ENCODE data around the gene FAM89A.
"Not testable (repeated sequence)": the region's sequence is repeated elsewhere in the genome, so short reads cannot be mapped to it uniquely, and the experiment has no call there.

- TF ChIP-seq, protein P1, sequence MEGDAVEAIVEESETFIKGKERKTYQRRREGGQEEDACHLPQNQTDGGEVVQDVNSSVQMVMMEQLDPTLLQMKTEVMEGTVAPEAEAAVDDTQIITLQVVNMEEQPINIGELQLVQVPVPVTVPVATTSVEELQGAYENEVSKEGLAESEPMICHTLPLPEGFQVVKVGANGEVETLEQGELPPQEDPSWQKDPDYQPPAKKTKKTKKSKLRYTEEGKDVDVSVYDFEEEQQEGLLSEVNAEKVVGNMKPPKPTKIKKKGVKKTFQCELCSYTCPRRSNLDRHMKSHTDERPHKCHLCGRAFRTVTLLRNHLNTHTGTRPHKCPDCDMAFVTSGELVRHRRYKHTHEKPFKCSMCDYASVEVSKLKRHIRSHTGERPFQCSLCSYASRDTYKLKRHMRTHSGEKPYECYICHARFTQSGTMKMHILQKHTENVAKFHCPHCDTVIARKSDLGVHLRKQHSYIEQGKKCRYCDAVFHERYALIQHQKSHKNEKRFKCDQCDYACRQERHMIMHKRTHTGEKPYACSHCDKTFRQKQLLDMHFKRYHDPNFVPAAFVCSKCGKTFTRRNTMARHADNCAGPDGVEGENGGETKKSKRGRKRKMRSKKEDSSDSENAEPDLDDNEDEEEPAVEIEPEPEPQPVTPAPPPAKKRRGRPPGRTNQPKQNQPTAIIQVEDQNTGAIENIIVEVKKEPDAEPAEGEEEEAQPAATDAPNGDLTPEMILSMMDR (IDR thresholded peaks at IDR 0.05; ENCODE audit: control extremely low read depth in 1 of 3, insufficient read depth in 1 of 3, low read depth in 1 of 3, low read length in 3 of 3), result not testable (repeated sequence)
- not testable (repeated sequence) for TF ChIP-seq CEBPB (IDR thresholded peaks at IDR 0.05; ENCODE audit: low read depth, low read length); SP2 (IDR thresholded peaks at IDR 0.05; ENCODE audit: low read length); RAD21 (IDR thresholded peaks at IDR 0.05 in 1 of 2, conservative IDR thresholded peaks at IDR 0.05 in 1 of 2; ENCODE audit: low read depth in 2 of 2, low read length in 2 of 2); SP1 (IDR thresholded peaks at IDR 0.05; ENCODE audit: low read depth, low read length); TAF1 (IDR thresholded peaks at IDR 0.05; ENCODE audit: low read depth, low read length); POLR2AphosphoS5 (IDR thresholded peaks at IDR 0.05; ENCODE audit: low read depth, low read length)
- TF ChIP-seq, protein P2, sequence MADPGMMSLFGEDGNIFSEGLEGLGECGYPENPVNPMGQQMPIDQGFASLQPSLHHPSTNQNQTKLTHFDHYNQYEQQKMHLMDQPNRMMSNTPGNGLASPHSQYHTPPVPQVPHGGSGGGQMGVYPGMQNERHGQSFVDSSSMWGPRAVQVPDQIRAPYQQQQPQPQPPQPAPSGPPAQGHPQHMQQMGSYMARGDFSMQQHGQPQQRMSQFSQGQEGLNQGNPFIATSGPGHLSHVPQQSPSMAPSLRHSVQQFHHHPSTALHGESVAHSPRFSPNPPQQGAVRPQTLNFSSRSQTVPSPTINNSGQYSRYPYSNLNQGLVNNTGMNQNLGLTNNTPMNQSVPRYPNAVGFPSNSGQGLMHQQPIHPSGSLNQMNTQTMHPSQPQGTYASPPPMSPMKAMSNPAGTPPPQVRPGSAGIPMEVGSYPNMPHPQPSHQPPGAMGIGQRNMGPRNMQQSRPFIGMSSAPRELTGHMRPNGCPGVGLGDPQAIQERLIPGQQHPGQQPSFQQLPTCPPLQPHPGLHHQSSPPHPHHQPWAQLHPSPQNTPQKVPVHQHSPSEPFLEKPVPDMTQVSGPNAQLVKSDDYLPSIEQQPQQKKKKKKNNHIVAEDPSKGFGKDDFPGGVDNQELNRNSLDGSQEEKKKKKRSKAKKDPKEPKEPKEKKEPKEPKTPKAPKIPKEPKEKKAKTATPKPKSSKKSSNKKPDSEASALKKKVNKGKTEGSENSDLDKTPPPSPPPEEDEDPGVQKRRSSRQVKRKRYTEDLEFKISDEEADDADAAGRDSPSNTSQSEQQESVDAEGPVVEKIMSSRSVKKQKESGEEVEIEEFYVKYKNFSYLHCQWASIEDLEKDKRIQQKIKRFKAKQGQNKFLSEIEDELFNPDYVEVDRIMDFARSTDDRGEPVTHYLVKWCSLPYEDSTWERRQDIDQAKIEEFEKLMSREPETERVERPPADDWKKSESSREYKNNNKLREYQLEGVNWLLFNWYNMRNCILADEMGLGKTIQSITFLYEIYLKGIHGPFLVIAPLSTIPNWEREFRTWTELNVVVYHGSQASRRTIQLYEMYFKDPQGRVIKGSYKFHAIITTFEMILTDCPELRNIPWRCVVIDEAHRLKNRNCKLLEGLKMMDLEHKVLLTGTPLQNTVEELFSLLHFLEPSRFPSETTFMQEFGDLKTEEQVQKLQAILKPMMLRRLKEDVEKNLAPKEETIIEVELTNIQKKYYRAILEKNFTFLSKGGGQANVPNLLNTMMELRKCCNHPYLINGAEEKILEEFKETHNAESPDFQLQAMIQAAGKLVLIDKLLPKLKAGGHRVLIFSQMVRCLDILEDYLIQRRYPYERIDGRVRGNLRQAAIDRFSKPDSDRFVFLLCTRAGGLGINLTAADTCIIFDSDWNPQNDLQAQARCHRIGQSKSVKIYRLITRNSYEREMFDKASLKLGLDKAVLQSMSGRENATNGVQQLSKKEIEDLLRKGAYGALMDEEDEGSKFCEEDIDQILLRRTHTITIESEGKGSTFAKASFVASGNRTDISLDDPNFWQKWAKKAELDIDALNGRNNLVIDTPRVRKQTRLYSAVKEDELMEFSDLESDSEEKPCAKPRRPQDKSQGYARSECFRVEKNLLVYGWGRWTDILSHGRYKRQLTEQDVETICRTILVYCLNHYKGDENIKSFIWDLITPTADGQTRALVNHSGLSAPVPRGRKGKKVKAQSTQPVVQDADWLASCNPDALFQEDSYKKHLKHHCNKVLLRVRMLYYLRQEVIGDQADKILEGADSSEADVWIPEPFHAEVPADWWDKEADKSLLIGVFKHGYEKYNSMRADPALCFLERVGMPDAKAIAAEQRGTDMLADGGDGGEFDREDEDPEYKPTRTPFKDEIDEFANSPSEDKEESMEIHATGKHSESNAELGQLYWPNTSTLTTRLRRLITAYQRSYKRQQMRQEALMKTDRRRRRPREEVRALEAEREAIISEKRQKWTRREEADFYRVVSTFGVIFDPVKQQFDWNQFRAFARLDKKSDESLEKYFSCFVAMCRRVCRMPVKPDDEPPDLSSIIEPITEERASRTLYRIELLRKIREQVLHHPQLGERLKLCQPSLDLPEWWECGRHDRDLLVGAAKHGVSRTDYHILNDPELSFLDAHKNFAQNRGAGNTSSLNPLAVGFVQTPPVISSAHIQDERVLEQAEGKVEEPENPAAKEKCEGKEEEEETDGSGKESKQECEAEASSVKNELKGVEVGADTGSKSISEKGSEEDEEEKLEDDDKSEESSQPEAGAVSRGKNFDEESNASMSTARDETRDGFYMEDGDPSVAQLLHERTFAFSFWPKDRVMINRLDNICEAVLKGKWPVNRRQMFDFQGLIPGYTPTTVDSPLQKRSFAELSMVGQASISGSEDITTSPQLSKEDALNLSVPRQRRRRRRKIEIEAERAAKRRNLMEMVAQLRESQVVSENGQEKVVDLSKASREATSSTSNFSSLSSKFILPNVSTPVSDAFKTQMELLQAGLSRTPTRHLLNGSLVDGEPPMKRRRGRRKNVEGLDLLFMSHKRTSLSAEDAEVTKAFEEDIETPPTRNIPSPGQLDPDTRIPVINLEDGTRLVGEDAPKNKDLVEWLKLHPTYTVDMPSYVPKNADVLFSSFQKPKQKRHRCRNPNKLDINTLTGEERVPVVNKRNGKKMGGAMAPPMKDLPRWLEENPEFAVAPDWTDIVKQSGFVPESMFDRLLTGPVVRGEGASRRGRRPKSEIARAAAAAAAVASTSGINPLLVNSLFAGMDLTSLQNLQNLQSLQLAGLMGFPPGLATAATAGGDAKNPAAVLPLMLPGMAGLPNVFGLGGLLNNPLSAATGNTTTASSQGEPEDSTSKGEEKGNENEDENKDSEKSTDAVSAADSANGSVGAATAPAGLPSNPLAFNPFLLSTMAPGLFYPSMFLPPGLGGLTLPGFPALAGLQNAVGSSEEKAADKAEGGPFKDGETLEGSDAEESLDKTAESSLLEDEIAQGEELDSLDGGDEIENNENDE (IDR thresholded peaks at IDR 0.05; ENCODE audit: insufficient replicate concordance, low read length), result not testable (repeated sequence)
- TF ChIP-seq, protein P3, sequence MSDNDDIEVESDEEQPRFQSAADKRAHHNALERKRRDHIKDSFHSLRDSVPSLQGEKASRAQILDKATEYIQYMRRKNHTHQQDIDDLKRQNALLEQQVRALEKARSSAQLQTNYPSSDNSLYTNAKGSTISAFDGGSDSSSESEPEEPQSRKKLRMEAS (IDR thresholded peaks at IDR 0.05), result not testable (repeated sequence)
- TF ChIP-seq, protein P4, sequence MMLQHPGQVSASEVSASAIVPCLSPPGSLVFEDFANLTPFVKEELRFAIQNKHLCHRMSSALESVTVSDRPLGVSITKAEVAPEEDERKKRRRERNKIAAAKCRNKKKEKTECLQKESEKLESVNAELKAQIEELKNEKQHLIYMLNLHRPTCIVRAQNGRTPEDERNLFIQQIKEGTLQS (IDR thresholded peaks at IDR 0.05; ENCODE audit: insufficient read depth, low read depth, low read length), result not testable (repeated sequence)
- TF ChIP-seq, protein P5, sequence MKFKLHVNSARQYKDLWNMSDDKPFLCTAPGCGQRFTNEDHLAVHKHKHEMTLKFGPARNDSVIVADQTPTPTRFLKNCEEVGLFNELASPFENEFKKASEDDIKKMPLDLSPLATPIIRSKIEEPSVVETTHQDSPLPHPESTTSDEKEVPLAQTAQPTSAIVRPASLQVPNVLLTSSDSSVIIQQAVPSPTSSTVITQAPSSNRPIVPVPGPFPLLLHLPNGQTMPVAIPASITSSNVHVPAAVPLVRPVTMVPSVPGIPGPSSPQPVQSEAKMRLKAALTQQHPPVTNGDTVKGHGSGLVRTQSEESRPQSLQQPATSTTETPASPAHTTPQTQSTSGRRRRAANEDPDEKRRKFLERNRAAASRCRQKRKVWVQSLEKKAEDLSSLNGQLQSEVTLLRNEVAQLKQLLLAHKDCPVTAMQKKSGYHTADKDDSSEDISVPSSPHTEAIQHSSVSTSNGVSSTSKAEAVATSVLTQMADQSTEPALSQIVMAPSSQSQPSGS (IDR thresholded peaks at IDR 0.05; ENCODE audit: low read length), result not testable (repeated sequence)
These were observed 10.8 kb downstream of the FAM89A start for GRCh38 chr1:231029247-231029646.
